ENCODE results near the gene FRMPD1.

DNA sequence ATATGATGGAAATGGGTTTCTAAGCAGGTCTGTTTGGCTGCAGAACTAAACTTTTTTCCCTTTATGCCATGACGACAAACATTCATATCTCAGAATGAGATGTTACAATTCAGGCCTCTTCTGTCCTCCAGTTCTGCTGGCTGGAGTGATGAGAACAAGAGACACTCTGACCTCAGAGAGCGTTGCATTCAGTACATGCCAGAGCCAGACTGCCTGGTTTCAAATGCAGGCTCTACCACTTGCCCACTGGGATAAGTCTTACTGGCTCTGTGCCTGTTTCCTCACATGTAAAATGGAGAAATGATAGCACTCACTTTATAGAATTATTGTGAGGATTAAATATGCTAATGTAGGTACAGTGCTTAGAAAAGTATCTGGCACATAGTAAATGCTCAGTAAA lies 33.6 kb upstream of the FRMPD1 start:
- TF ChIP-seq, protein P1, sequence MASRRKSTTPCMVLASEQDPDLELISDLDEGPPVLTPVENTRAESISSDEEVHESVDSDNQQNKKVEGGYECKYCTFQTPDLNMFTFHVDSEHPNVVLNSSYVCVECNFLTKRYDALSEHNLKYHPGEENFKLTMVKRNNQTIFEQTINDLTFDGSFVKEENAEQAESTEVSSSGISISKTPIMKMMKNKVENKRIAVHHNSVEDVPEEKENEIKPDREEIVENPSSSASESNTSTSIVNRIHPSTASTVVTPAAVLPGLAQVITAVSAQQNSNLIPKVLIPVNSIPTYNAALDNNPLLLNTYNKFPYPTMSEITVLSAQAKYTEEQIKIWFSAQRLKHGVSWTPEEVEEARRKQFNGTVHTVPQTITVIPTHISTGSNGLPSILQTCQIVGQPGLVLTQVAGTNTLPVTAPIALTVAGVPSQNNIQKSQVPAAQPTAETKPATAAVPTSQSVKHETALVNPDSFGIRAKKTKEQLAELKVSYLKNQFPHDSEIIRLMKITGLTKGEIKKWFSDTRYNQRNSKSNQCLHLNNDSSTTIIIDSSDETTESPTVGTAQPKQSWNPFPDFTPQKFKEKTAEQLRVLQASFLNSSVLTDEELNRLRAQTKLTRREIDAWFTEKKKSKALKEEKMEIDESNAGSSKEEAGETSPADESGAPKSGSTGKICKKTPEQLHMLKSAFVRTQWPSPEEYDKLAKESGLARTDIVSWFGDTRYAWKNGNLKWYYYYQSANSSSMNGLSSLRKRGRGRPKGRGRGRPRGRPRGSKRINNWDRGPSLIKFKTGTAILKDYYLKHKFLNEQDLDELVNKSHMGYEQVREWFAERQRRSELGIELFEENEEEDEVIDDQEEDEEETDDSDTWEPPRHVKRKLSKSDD (CRISPR knock-in tag; IDR thresholded peaks at IDR 0.05; ENCODE audit: low read depth) = no peak
- no peak for TF ChIP-seq CHD4 (IDR thresholded peaks at IDR 0.05; ENCODE audit: borderline replicate concordance, low read length)
- TF ChIP-seq ZNF24 (IDR thresholded peaks at IDR 0.05) = no peak
- TF ChIP-seq SRSF4 (IDR thresholded peaks at IDR 0.05; ENCODE audit: low read depth, low read length, poor library complexity, severe bottlenecking) = no peak
- no peak for TF ChIP-seq POLR2AphosphoS5 (IDR thresholded peaks at IDR 0.05; ENCODE audit: low read depth, low read length)
- TF ChIP-seq PHF8 (CRISPR knock-in tag; IDR thresholded peaks at IDR 0.05) = no peak
- no peak for TF ChIP-seq EP300 (IDR thresholded peaks at IDR 0.05; ENCODE audit: low read depth in 2 of 2, low read length in 2 of 2)
- TF ChIP-seq EP300 (CRISPR knock-in tag; IDR thresholded peaks at IDR 0.05; ENCODE audit: borderline replicate concordance) = no peak
- TF ChIP-seq, protein P2, sequence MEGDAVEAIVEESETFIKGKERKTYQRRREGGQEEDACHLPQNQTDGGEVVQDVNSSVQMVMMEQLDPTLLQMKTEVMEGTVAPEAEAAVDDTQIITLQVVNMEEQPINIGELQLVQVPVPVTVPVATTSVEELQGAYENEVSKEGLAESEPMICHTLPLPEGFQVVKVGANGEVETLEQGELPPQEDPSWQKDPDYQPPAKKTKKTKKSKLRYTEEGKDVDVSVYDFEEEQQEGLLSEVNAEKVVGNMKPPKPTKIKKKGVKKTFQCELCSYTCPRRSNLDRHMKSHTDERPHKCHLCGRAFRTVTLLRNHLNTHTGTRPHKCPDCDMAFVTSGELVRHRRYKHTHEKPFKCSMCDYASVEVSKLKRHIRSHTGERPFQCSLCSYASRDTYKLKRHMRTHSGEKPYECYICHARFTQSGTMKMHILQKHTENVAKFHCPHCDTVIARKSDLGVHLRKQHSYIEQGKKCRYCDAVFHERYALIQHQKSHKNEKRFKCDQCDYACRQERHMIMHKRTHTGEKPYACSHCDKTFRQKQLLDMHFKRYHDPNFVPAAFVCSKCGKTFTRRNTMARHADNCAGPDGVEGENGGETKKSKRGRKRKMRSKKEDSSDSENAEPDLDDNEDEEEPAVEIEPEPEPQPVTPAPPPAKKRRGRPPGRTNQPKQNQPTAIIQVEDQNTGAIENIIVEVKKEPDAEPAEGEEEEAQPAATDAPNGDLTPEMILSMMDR (CRISPR knock-in tag; IDR thresholded peaks at IDR 0.05) = no peak
- no peak for TF ChIP-seq RAD21 (CRISPR knock-in tag; IDR thresholded peaks at IDR 0.05)
- TF ChIP-seq ZNF598 (CRISPR knock-in tag; IDR thresholded peaks at IDR 0.05; ENCODE audit: borderline replicate concordance) = no peak
- no peak for TF ChIP-seq ZFAT (CRISPR knock-in tag; conservative IDR thresholded peaks at IDR 0.05)
- no peak for TF ChIP-seq ZSCAN5A (CRISPR knock-in tag; IDR thresholded peaks at IDR 0.05; ENCODE audit: borderline replicate concordance)
- TF ChIP-seq RFX5 (IDR thresholded peaks at IDR 0.05; ENCODE audit: low read depth, low read length) = no peak

Measured in HepG2 (cell line).